AG09319 (cell line): ENCODE results near the gene SPTBN2.

Experiments used
- DNase-seq: peaks from one replicate; pipeline ENCODE4 v3.0.0-alpha.2; 2010; ENCODE audit warnings: low read depth; ENCODE audit errors: extremely low read depth
- CTCF ChIP-seq: IDR thresholded peaks from 2 replicates; pipeline ENCODE4 v1.5.1; 2011; ENCODE audit warnings: low read depth, mild to moderate bottlenecking, inconsistent platforms, low read length, moderate library complexity

The SPTBN2 gene

GRCh38 chr11:66687831-66688281 lies 41.2 kb downstream of the SPTBN2 start:
- no peak for DNase-seq
- TF ChIP-seq CTCF: no peak

- DNase-seq: no peak
Measured at GRCh38 chr11:66686801-66687750, 41.9 kb downstream of the SPTBN2 start.

DNA sequence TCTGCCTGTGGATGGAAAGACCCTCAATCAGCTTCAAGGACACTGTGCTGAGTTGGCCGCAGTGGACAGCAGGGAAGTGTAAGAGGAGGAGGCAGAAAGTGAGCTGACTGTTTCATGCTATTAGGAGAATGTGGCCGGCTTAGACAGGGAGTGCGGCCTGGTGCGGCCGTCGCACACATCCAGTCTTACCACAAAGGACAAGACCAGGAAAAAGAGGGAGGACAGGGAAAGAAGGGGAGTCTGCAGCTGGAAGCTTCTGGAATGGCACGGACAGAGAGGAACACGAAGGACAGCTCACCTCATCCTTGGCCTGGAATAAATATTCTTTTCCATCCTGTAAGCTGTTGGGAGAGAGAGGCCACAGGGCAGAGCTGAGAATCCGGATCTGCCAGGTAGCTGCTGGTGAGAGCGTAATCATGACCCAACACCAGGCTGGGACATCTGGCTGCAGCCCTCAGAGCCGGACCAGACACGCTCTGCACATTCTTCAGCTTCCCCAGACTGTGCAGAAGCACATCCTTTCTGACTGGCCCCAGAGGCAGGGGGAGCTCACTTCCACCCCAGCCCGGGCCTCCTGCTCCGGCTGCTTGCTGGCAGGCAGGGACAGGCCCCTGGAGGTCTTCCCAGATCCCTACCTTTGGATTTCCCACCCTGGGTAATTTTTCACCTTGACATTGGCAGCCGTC lies 42.8 kb downstream of the SPTBN2 start:
- TF ChIP-seq CTCF: no peak

More at GRCh38 chr11:66686801-66687750, 41.9 kb downstream of the SPTBN2 start:
- no peak for TF ChIP-seq CTCF

DNA sequence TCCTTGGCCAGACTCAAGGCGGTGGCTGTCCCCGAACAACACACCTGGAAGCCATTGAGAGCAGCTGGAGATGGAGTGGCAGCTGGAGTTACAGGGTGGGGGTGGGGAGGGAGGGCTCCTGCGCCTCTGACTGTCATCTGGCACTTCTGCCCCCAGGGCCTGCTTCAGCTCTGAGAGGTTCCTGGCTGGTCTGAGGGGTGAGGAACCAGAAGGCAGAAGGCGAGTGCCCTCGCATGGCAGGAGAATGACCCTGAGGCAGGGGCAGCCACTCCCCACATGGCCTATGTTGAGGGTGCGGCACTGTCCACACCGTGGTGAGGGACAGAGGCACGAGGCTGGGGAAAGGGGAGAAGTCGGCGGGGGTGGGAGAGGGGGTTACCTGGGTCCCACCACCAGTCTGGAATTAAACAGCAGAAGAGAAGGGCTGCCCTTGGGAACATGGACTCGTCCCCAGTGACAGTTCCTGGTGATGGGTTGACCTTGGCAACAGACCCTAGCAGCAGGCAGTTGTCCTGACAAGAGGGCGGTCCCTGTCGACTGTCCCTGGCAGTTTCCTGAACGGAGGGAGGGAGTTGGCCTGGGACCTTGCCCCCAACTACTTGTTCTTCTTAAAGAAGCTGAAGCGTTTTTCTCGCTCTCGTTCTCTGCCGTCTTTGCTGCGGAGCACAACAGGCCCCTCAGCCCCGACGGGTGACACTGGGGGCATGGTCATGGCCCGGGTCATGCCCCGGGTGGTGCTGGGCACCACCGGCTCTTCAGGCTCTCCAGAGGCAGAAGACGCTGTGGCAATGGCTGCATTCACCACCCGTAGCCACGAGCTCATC lies 43.5 kb downstream of the SPTBN2 start:
- TF ChIP-seq CTCF: no peak
- no peak for DNase-seq

More for the DNA sequence above, 42.8 kb downstream of the SPTBN2 start:
- no peak for DNase-seq

GRCh38 chr11:66684635-66685034 lies 44.4 kb downstream of the SPTBN2 start:
- DNase-seq: no peak
- TF ChIP-seq CTCF: no peak

- DNase-seq: no peak
Measured at GRCh38 chr11:66683877-66684276, 45.1 kb downstream of the SPTBN2 start.

More at GRCh38 chr11:66683877-66684276, 45.1 kb downstream of the SPTBN2 start:
- TF ChIP-seq CTCF: no peak
